Dermis microvascular lymphatic vessel endothelial cell (primary cell): ENCODE data around the gene LSM5. TPM values are rescaled to one million over a fixed set of nuclear protein-coding genes. Genes with fewer than 3 reads are reported as not detected.

Experiments
- DNase-seq, 2 donors: peaks; one replicate each; pipeline versions ENCODE4 v3.0.0 to v3.0.0-alpha.2; 2010; ENCODE audit warnings: low read depth in 2 of 2
- total RNA-seq: library from RNA; depleted of rRNA; stranded (reverse); fragments of >200 nt; gene quantifications from 2 replicates; pipeline ENCODE4 v1.2.1, GENCODE V29; 2014

LSM5 gene
- total RNA-seq: 13.1 and 16.3 TPM in 2 replicates

- DNase-seq: peak; percentile 93 to 95
These were observed at the start of gene LSM5 for GRCh38 chr7:32490127-32490796. TSS of gene LSM5 (minus strand) at chr7:32490380. CDS start at chr7:32490365, 15 bp downstream.

GRCh38 chr7:32539366-32539765 is 49.2 kb upstream of the LSM5 start:
- no peak for DNase-seq

- DNase-seq: no peak
These were observed 47.6 kb upstream of the LSM5 start for GRCh38 chr7:32537760-32538159.

- DNase-seq: peak; percentile 83 to 93
These were observed 46.4 kb upstream of the LSM5 start for GRCh38 chr7:32536585-32536984.

- no peak for DNase-seq
These were observed 45.8 kb upstream of the LSM5 start for GRCh38 chr7:32536016-32536415.

GRCh38 chr7:32535162-32535702 is 45.1 kb upstream of the LSM5 start:
- DNase-seq: no peak

- no peak for DNase-seq
These were observed 43.3 kb upstream of the LSM5 start for GRCh38 chr7:32533276-32534029.

- no peak for DNase-seq
These were observed 42.5 kb upstream of the LSM5 start for GRCh38 chr7:32532716-32533115.

GRCh38 chr7:32532086-32532485 is 41.9 kb upstream of the LSM5 start:
- no peak for DNase-seq

GRCh38 chr7:32531402-32531801 is 41.2 kb upstream of the LSM5 start:
- DNase-seq: no peak

GRCh38 chr7:32525839-32526238 is 35.7 kb upstream of the LSM5 start:
- DNase-seq: no peak

GRCh38 chr7:32524631-32525030 is 34.5 kb upstream of the LSM5 start:
- no peak for DNase-seq

GRCh38 chr7:32522746-32523530 is 32.8 kb upstream of the LSM5 start:
- no peak for DNase-seq

- no peak for DNase-seq
These were observed 29.6 kb upstream of the LSM5 start for GRCh38 chr7:32519763-32520162.

GRCh38 chr7:32518534-32519140 is 28.5 kb upstream of the LSM5 start:
- peak in 1 of 2 donors; percentile 55 for DNase-seq

GRCh38 chr7:32516551-32517100 is 26.4 kb upstream of the LSM5 start:
- DNase-seq: peak in 1 of 2 donors; percentile 6

- no peak for DNase-seq
These were observed 25.8 kb upstream of the LSM5 start for GRCh38 chr7:32515890-32516550.

GRCh38 chr7:32513210-32513609 is 23.0 kb upstream of the LSM5 start:
- DNase-seq: no peak

- DNase-seq: no peak
These were observed 21.6 kb upstream of the LSM5 start for GRCh38 chr7:32511791-32512190.

GRCh38 chr7:32507414-32507813 is 17.2 kb upstream of the LSM5 start:
- DNase-seq: no peak
